AG10803 (cell line): Measurements from ENCODE around the gene SCAMP1.

Source experiments
- DNase-seq: peaks from one replicate; pipeline ENCODE4 v3.0.0; 2010; ENCODE audit warnings: low read depth
- H3K4me3 ChIP-seq: 2 replicates; pipeline ENCODE4 v1.5.1; 2011; ENCODE audit warnings: mild to moderate bottlenecking, low read length, control low read depth
- CTCF ChIP-seq: conservative IDR thresholded peaks from 2 replicates; pipeline ENCODE4 v1.5.1; 2011; ENCODE audit warnings: mild to moderate bottlenecking, low read length, control low read depth, inconsistent platforms

Gene SCAMP1

GRCh38 chr5:78327761-78328510 is 32.5 kb upstream of the SCAMP1 start:
- no peak for TF ChIP-seq CTCF
- H3K4me3 ChIP-seq, result no peak overlapping the region
- no peak for DNase-seq

DNA sequence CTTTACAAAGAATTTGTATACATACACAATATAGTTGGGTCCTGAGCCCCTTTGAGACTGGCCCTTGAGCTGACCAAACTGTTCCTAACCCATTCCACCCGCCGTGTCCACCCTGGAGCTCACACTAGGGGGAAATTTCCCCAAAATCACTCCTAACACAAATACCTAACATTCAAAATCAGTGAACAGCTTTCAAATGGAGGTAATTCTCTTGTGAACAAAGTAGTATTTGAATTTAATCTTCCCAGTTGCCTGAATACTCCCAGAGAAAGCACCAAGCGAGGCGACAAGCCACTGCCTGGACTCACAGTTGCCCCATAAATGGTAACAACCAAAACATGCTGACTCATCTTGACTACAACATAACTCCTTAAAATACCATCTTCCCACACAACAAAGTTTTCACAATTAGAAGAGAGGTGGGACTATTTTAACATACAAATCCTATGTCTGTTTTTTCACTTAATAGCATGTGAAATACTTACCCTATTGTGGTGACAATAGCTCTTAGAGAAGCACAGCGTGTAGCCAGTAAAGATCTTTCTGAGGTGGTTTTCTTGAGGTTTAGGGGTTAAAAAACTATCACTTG is 31.7 kb upstream of the SCAMP1 start:
- no peak overlapping the region for H3K4me3 ChIP-seq
- TF ChIP-seq CTCF, result no peak
- DNase-seq, result peak; percentile 54

- no peak for DNase-seq
- H3K4me3 ChIP-seq, result no peak overlapping the region
- no peak for TF ChIP-seq CTCF
These were observed 28.8 kb upstream of the SCAMP1 start for GRCh38 chr5:78331523-78332080.

GRCh38 chr5:78334811-78335210 is 25.6 kb upstream of the SCAMP1 start:
- no peak for TF ChIP-seq CTCF
- H3K4me3 ChIP-seq, result no peak overlapping the region
- no peak for DNase-seq

DNA sequence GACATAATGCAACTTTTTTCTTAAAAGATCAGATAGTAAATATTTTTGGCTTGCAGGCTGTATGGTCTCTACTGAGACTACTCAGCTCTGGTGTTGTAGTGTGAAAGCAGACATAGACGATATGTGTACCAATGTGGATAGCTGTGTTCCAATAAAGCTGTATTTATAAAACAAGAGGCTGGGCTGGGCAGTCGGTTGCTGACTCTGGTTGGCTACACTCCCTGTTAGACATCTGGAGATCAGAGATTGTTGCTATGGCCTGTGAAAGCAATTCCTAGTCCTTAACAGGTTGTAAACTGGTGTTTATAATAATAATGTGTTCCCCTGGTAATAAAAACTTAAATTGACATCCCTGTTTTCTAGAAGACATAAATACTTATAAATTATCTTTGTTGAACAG is 24.4 kb upstream of the SCAMP1 start:
- no peak overlapping the region for H3K4me3 ChIP-seq
- TF ChIP-seq CTCF, result no peak
- peak; percentile 17 for DNase-seq

GRCh38 chr5:78336698-78337097 is 23.7 kb upstream of the SCAMP1 start:
- no peak for DNase-seq
- TF ChIP-seq CTCF, result no peak

More at GRCh38 chr5:78336698-78337097, 23.7 kb upstream of the SCAMP1 start:
- no peak overlapping the region for H3K4me3 ChIP-seq
